Heart left ventricle (tissue), 16 donors: ENCODE data around the gene ZNF576. TPM values are rescaled to one million over a fixed set of nuclear protein-coding genes. Genes with fewer than 3 reads are reported as not detected.
A peak's percentile ranks its signal among the peaks of the same experiment; 100 is the strongest.

Experiments
- ATAC-seq, 4 donors: fragments of 200-7000 bp; cut with Tn5 transposase; one replicate each; pipeline ENCODE4 v1.9.1; 2020 to 2022; ENCODE audit warnings: moderate library complexity in 4 of 4, mild to moderate bottlenecking in 3 of 4, moderate number of reproducible peaks in 1 of 4
- DNase-seq, 5 donors: peaks; one replicate each; pipeline ENCODE4 v3.0.0-alpha.2; 2020
- H3K27ac ChIP-seq, 12 donors: fragments of 200-600 bp; sonication (generic) in 4 of 12; one replicate each; pipeline versions ENCODE4 v1.5.0 to v1.8.0; 2016 to 2022; ENCODE audit warnings: mild to moderate bottlenecking in 2 of 12
- H3K27me3 ChIP-seq, 9 donors: fragments of 200-600 bp; sonication (generic) in 2 of 9; one replicate each; pipeline versions ENCODE4 v1.5.1 to v1.8.0; 2016 to 2022; ENCODE audit warnings: mild to moderate bottlenecking in 3 of 9
- H3K36me3 ChIP-seq, 9 donors: fragments of 200-600 bp; sonication (generic) in 2 of 9; one replicate each; pipeline versions ENCODE4 v1.5.0 to v1.8.0; 2018 to 2022; ENCODE audit warnings: mild to moderate bottlenecking in 2 of 9
- H3K4me1 ChIP-seq, 12 donors: fragments of 200-600 bp; sonication (generic) in 4 of 12; one replicate each; pipeline versions ENCODE4 v1.5.0 to v1.8.0; 2016 to 2022; ENCODE audit warnings: mild to moderate bottlenecking in 3 of 12
- H3K4me3 ChIP-seq, 12 donors: fragments of 200-600 bp; sonication (generic) in 4 of 12; one replicate each; pipeline versions ENCODE4 v1.5.0 to v1.8.0; 2017 to 2022; ENCODE audit warnings: mild to moderate bottlenecking in 9 of 12, moderate library complexity in 4 of 12
- H3K9me3 ChIP-seq, 12 donors: fragments of 200-600 bp; sonication (generic) in 4 of 12; one replicate each; pipeline versions ENCODE4 v1.5.0 to v1.8.0; 2016 to 2022; ENCODE audit warnings: mild to moderate bottlenecking in 1 of 12
- CTCF ChIP-seq, 12 donors: fragments of 200-600 bp; sonication (generic) in 4 of 12; IDR thresholded peaks; one replicate each; pipeline versions ENCODE4 v1.5.0 to v1.8.0; 2018 to 2022; ENCODE audit warnings: antibody characterized with exemption in 12 of 12, mild to moderate bottlenecking in 5 of 12
- POLR2A ChIP-seq, 2 donors: fragments of 450-650 bp; IDR thresholded peaks; one replicate each; pipeline ENCODE4 v1.6.1; 2017; ENCODE audit warnings: antibody characterized with exemption in 2 of 2, mild to moderate bottlenecking in 2 of 2, moderate library complexity in 2 of 2
- WGBS, 4 donors: extraction: QIAGEN DNeasy Blood & Tissue Kit in 2 of 4; methylation state at CpG; one replicate each; pipeline versions ENCODE4 v1.1.5 to v1.1.7; 2013 to 2018; 5-methylcytosine and 5-hydroxymethylcytosine counted together
- intact Hi-C, 10 donors: fragments of 100-400 bp; cut with DNase I; formaldehyde crosslinking; loops; one replicate each; pipeline versions ENCODE4 v1.11.1 to v1.14.2; 2022
- polyA plus RNA-seq, 2 donors: library from polyadenylated mRNA; stranded (reverse); fragments of 200-250 nt; gene quantifications; one replicate each; pipeline ENCODE4 v1.2.3, GENCODE V29; 2013
- total RNA-seq, 9 donors: library from RNA; depleted of rRNA in 2 of 9; stranded (reverse); fragments of >200 nt in 2 of 9; fragmentation: NEBNext Ultra II Directional in 3 of 9; extraction: Animal tissue kit (Norgen Biotek cat#: 25700) in 3 of 9; gene quantifications; one replicate each; pipeline versions ENCODE4 v1.1.0 to v1.2.4, GENCODE V29; 2016 to 2023
- donor health status: ischemic (EF 13 %, LVEDD 7.1; RV severe dilation, severe dysfunction).
- donor health status: healthy with polysubstance abuse.
- donor health status: DM: no; HTN: yes; CAD: no.
- donor health status: DM: no; HTN: no; CAD: no.
- donor health status: ischemic (EF 25% LVEDD 6.9; RV normal size, moderate dysfunction).
- donor health status: ischemic (EF 25% LVEDD 5.7; RV mildly dilated, moderate dysfunction).
- donor health status: healthy.
- donor health status: DM: yes; HTN: yes; CAD: no.
- donor health status: ischemic (EF 35%, LVEDD 5.7; RV mildly dilated, moderate dysfunction).
- donor health status: nonischemic (EF 11% LVEDD 7.7; RV severe dilation, severe dysfunction).
- donor health status: DM: yes; HTN: yes; CAD: no.
- donor health status: PGD.
- donor health status: ischemic (EF 29% LVEDD 5.4; RV normal size, mild dysfunction).
- donor health status: nonischemic (EF 23%, LVEDD 6.1; RV moderate dilation, normal function).

The ZNF576 gene
- total and polyA plus RNA-seq, 11 donors: 8.9 to 22.4 (median 11.8) TPM

DNA sequence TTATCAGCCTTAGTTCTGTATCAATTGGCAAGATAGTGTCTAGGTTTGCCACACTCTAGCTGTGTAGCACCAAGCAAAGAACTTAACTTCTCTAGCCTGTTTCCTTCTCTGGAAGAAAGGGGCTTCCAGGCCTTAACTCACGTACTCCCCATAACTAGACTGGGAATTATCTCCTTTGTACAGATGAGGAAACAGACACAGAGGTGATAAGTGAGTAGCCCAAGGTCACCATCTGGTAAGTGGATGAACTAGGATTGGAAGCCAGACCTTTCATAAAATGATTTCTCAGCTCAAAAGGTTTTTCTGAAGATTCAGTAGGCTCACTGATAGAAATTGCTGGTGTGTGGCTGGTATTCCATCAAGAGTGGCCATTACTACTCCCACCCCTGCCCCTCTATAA is 19.9 kb downstream of the ZNF576 start:
- no peak overlapping the region for H3K4me3 ChIP-seq
- intact Hi-C loops: no loop called here
- H3K27ac ChIP-seq: no peak overlapping the region
- TF ChIP-seq POLR2A (IDR thresholded peaks at IDR 0.05): no peak
- no peak for TF ChIP-seq CTCF (IDR thresholded peaks at IDR 0.05)
- WGBS, 4 donors: 33 to 62% (median 57%) methylated on average over 1 of the region's 1 CpG
- peaks cover 0 to 23% (median 13%) of the 10 kb centered on the region in 12 donors for H3K4me1 ChIP-seq
- H3K27me3 ChIP-seq: no peaks in the 10 kb centered on the region
- no peaks in the 10 kb centered on the region for H3K9me3 ChIP-seq
- ATAC-seq (no peak), DNase-seq (no peak)
- H3K36me3 ChIP-seq: peaks cover 0 to 30% (median 16%) of the 10 kb centered on the region in 9 donors

DNA sequence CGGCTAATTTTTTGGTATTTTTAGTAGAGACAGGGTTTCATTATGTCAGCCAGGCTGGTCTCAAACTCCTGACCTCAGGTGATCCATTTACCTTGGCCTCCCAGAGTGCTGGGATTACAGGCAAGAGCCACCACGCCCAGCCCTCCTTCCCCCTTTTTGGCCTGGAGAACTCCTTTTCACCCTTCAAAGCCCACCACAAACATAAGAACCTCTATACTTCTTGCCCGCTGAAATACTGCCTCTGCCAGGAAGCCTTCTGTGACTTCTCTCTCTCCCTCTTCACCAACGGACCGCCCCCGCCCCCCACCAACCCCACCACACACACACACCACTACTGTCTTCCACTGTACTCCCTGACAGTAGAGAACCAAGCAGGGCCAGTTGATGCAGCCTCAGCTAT is 20.6 kb downstream of the ZNF576 start:
- Histone ChIP-seq H3K9me3 (no peaks in the 10 kb centered on the region), H3K36me3 (peaks cover 0 to 23% (median 16%) of the 10 kb centered on the region in 9 donors), H3K4me1 (peaks cover 0 to 23% (median 13%) of the 10 kb centered on the region in 12 donors), H3K4me3 (no peak overlapping the region), H3K27ac (no peak overlapping the region), H3K27me3 (no peaks in the 10 kb centered on the region)
- DNase-seq: no peak
- no peak for TF ChIP-seq POLR2A (IDR thresholded peaks at IDR 0.05)
- no peak for TF ChIP-seq CTCF (IDR thresholded peaks at IDR 0.05)
- no peak for ATAC-seq
- WGBS, 4 donors: 88 to 93% (median 91%) methylated on average over 6 of the region's 6 CpGs
- intact Hi-C loops: no loop called here

DNA sequence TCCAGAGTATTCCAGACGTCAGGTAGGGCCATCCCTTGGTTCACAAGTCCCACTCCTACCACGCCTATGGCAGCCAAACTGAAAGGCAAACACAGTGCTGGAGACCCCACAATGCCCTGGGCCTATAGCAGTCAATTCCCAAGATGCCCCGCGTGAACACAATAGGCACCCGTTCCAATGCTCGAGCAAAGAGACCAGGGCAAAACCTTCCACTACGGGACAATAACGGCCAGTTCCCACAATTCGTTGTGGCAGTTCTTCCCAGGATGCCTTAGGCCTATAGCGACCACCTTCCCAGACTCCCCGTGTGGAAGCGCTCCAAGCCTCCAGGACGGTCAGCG is 22.5 kb downstream of the ZNF576 start:
- WGBS, 4 donors: 0 to 2% (median 1%) methylated on average over 11 to 14 of the region's 14 CpGs
- H3K27me3 ChIP-seq: no peaks in the 10 kb centered on the region
- peak; percentile 21 to 51 (median 39) for ATAC-seq

More for the DNA sequence above, 22.5 kb downstream of the ZNF576 start:
- H3K4me3 ChIP-seq: peak overlapping the region; percentile 48 to 98 (median 76)
- TF ChIP-seq CTCF (IDR thresholded peaks at IDR 0.05) (no peak), POLR2A (IDR thresholded peaks at IDR 0.05) (no peak)
- no peaks in the 10 kb centered on the region for H3K9me3 ChIP-seq
- H3K27ac ChIP-seq: peak overlapping the region; percentile 87 to 99 (median 96)
- H3K4me1 ChIP-seq: peaks cover 0 to 23% (median 13%) of the 10 kb centered on the region in 12 donors
- peak in 1 of 5 donors; percentile 55 for DNase-seq
- intact Hi-C loops: loop anchor here in 2 of 10 donors (1.0 to 2.0 kb wide), 2 partner anchors 23 to 50 kb away; partner anchors contain the start of genes IRGQ (in 1 of the 2) and ZNF576 (in 1 of the 2)
- H3K36me3 ChIP-seq: peaks cover 0 to 4% (median 0%) of the 10 kb centered on the region in 9 donors
